WTC11 (cell line): ENCODE measurements around the gene PGS1. TPM values are rescaled to one million over a fixed set of nuclear protein-coding genes. Genes with fewer than 3 reads are reported as not detected.

ENCODE experiments used
- ATAC-seq: fragments of 200-7000 bp; cut with Tn5 transposase; 2 replicates; pipeline ENCODE4 v1.10.0; 2021; ENCODE audit warnings: mild to moderate bottlenecking, moderate library complexity
- CTCF ChIA-PET: fragments of 300-600 bp; sonication (Branson Sonifier 250); formaldehyde crosslinking; loops from one replicate; lab custom pipeline; 2021; ENCODE audit warnings: antibody characterized with exemption; lab: Charles Lee
- POLR2A ChIA-PET: fragments of 350-600 bp; sonication (Branson Sonifier 250); formaldehyde crosslinking; loops from one replicate; lab custom pipeline; 2021; ENCODE audit warnings: antibody characterized with exemption; lab: Charles Lee
- DNase-seq: peaks from one replicate; pipeline ENCODE4 v3.0.0; 2021; ENCODE audit warnings: low spot score
- H3K27ac Mint-ChIP-seq: 2 replicates; pipeline ENCODE4 v1.8.0; 2021; ENCODE audit warnings: mixed read lengths
- H3K27me3 Mint-ChIP-seq: 2 replicates; pipeline ENCODE4 v1.8.0; 2021; ENCODE audit warnings: low read depth, mild to moderate bottlenecking, moderate library complexity, mixed read lengths
- H3K36me3 Mint-ChIP-seq: 2 replicates; pipeline ENCODE4 v1.8.0; 2021; ENCODE audit warnings: mixed read lengths
- H3K4me1 Mint-ChIP-seq: 2 replicates; pipeline ENCODE4 v1.8.0; 2022; ENCODE audit warnings: mixed read lengths
- H3K4me3 Mint-ChIP-seq: 2 replicates; pipeline ENCODE4 v1.8.0; 2021; ENCODE audit warnings: mild to moderate bottlenecking, moderate library complexity, mixed read lengths
- H3K9me3 Mint-ChIP-seq: 2 replicates; pipeline ENCODE4 v1.8.0; 2021; ENCODE audit warnings: mixed read lengths
- CBFB ChIP-seq: sonication (generic); formaldehyde crosslinking; IDR thresholded peaks from 2 replicates; pipeline ENCODE4 v1.8.1; 2022; ENCODE audit warnings: mild to moderate bottlenecking, low read depth, missing genetic modification reagents
- CREM ChIP-seq: sonication (generic); formaldehyde crosslinking; IDR thresholded peaks from 2 replicates; pipeline ENCODE4 v1.8.1; 2022; ENCODE audit warnings: mild to moderate bottlenecking, missing genetic modification reagents, moderate library complexity
- ETV6 ChIP-seq: sonication (generic); formaldehyde crosslinking; IDR thresholded peaks from 2 replicates; pipeline ENCODE4 v1.8.1; 2022; ENCODE audit warnings: mild to moderate bottlenecking, missing genetic modification reagents
- GABPB1 ChIP-seq: sonication (generic); formaldehyde crosslinking; IDR thresholded peaks from 2 replicates; pipeline ENCODE4 v1.8.1; 2023; ENCODE audit warnings: mild to moderate bottlenecking, missing genetic modification reagents
- GRHL2 ChIP-seq: fragments of 250-450 bp; sonication (Bioruptor Pico); IDR thresholded peaks from 2 replicates; pipeline ENCODE4 v1.8.0; 2022; ENCODE audit warnings: mild to moderate bottlenecking, moderate library complexity; ENCODE audit not compliant: insufficient replicate concordance, severe bottlenecking
- KAT7 ChIP-seq: sonication (generic); formaldehyde crosslinking; IDR thresholded peaks from 2 replicates; pipeline ENCODE4 v1.8.1; 2023; ENCODE audit warnings: missing genetic modification reagents, mild to moderate bottlenecking, borderline replicate concordance
- TEAD1 ChIP-seq: sonication (generic); formaldehyde crosslinking; IDR thresholded peaks from 2 replicates; pipeline ENCODE4 v1.8.0; 2022; ENCODE audit warnings: mild to moderate bottlenecking, missing genetic modification reagents
- total RNA-seq: library from RNA; stranded (reverse); gene quantifications from 3 replicates; pipeline ENCODE4 v1.2.3, GENCODE V29; 2021
- TF ChIP-seq, protein P1 (sequence below): sonication (generic); formaldehyde crosslinking; IDR thresholded peaks from 2 replicates; pipeline ENCODE4 v1.8.1; 2022; ENCODE audit warnings: low read depth, mild to moderate bottlenecking, moderate library complexity, missing genetic modification reagents, borderline replicate concordance
- TF ChIP-seq, protein P2 (sequence below): fragments of 200-600 bp; IDR thresholded peaks from 2 replicates; pipeline ENCODE4 v1.8.0; 2022; ENCODE audit warnings: antibody characterized with exemption
- TF ChIP-seq, protein P3 (sequence below): sonication (generic); formaldehyde crosslinking; IDR thresholded peaks from 2 replicates; pipeline ENCODE4 v1.8.0; 2022; ENCODE audit warnings: mild to moderate bottlenecking, missing genetic modification reagents
- TF ChIP-seq, protein P4 (sequence below): sonication (generic); formaldehyde crosslinking; IDR thresholded peaks from 2 replicates; pipeline ENCODE4 v1.8.0; 2022; ENCODE audit warnings: mild to moderate bottlenecking, missing genetic modification reagents

The PGS1 gene
- total RNA-seq, 1 experiment from 2014 or later = 51.4 TPM

DNA sequence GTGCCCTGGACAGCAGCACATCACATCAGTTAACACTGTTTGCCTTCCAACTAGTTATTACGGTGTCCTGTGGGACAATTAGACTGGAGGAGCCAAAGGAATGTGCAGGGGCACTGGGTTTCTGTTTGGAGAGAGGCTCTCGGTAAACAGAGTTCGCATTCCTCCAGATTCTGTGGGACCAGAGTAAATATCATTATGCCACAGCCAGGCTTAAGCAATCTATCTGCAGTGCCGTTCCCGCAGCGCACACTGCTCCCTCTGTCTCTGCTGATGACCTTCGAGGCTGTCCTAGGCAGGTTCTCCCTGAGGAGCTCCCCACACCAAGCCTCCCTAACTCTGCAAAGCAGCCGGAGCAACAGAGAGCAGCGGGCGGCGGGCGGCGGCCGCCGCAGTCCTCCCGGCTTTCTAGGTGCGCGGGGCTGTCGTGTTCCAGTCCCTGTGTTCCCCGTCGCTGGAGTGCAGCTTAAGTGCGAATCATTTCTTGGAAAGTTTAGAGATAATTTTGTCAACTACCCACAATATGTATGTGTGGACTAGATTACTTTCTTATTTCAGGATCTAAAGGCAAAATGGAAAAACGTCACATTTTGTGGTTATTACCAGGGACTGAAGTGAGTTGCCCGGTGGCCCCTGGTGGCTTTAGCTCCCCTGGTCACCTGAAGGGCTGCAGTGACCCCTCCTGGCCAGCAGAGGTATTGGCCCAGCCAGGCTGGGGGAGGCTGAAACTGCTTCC, 43.3 kb downstream of the PGS1 start:
- ATAC-seq = peak; percentile 84

DNA sequence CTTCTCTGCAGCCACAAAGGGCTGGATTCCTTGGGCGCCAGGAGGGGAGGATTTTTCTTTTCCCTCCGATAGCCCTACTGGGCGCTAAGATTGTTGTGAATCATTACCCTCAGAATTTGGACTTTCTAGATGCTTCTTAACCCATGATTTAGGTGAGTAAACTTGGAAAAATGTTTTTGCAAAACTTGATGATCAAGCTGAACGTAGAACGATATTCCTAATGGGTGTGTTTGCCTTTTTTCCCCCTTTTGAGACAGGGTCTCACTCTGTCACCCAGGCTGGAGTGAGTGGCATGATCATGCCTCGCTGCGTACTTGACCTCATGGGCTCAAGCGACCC, 43.8 kb downstream of the PGS1 start:
- no peak for DNase-seq
- ATAC-seq = no peak
- TF ChIP-seq TEAD1 (CRISPR knock-in tag) = 0 out of 2 replicates have a peak, but pooled peaks have one; percentile 26
- no peak for TF ChIP-seq CBFB (CRISPR knock-in tag)
- TF ChIP-seq, all 79 proteins: peak for 1
- Mint-ChIP-seq H3K4me3 (no peak overlapping the region), H3K36me3 (peaks cover 45% of the 10 kb centered on the region), H3K9me3 (no peaks in the 10 kb centered on the region), H3K27me3 (no peaks in the 10 kb centered on the region), H3K27ac (peak overlapping the region; percentile 91), H3K4me1 (peaks cover 17% of the 10 kb centered on the region)
- POLR2A ChIA-PET = interaction anchor here (1.0 to 2.1 kb wide), 2 partner anchors 22 to 61 kb away, joined by 4 to 8 read pairs; no protein-coding TSS in a partner anchor
- CTCF ChIA-PET = interaction anchor here (0.6 to 5.3 kb wide), 35 partner anchors 9 to 280 kb away, joined by 3 to 115 read pairs (median 5); partner anchors contain the start of genes BIRC5, SOCS3 and TK1

More for the DNA sequence above, 43.3 kb downstream of the PGS1 start:
- TF ChIP-seq GABPB1 (CRISPR knock-in tag) (peak; percentile 88), ETV6 (CRISPR knock-in tag) (0 out of 2 replicates have a peak, but pooled peaks have one; percentile 5), CREM (CRISPR knock-in tag) (no peak), GRHL2 (CRISPR knock-in tag) (no peak), TEAD1 (CRISPR knock-in tag) (no peak; the same call in 1 of the 2 replicates)
- TF ChIP-seq, protein P1, sequence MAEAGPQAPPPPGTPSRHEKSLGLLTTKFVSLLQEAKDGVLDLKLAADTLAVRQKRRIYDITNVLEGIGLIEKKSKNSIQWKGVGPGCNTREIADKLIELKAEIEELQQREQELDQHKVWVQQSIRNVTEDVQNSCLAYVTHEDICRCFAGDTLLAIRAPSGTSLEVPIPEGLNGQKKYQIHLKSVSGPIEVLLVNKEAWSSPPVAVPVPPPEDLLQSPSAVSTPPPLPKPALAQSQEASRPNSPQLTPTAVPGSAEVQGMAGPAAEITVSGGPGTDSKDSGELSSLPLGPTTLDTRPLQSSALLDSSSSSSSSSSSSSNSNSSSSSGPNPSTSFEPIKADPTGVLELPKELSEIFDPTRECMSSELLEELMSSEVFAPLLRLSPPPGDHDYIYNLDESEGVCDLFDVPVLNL (CRISPR knock-in tag) = no peak
- TF ChIP-seq, protein P2, sequence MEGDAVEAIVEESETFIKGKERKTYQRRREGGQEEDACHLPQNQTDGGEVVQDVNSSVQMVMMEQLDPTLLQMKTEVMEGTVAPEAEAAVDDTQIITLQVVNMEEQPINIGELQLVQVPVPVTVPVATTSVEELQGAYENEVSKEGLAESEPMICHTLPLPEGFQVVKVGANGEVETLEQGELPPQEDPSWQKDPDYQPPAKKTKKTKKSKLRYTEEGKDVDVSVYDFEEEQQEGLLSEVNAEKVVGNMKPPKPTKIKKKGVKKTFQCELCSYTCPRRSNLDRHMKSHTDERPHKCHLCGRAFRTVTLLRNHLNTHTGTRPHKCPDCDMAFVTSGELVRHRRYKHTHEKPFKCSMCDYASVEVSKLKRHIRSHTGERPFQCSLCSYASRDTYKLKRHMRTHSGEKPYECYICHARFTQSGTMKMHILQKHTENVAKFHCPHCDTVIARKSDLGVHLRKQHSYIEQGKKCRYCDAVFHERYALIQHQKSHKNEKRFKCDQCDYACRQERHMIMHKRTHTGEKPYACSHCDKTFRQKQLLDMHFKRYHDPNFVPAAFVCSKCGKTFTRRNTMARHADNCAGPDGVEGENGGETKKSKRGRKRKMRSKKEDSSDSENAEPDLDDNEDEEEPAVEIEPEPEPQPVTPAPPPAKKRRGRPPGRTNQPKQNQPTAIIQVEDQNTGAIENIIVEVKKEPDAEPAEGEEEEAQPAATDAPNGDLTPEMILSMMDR = peak; percentile 92
- TF ChIP-seq, protein P3, sequence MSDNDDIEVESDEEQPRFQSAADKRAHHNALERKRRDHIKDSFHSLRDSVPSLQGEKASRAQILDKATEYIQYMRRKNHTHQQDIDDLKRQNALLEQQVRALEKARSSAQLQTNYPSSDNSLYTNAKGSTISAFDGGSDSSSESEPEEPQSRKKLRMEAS (CRISPR knock-in tag) = no peak
- ChIA-PET POLR2A (interaction anchor here (1.0 to 2.1 kb wide), 2 partner anchors 21 to 61 kb away, joined by 4 to 8 read pairs; no protein-coding TSS in a partner anchor), CTCF (interaction anchor here (0.5 to 5.3 kb wide), 41 partner anchors 9 to 280 kb away, joined by 3 to 115 read pairs (median 5); partner anchors contain the start of genes BIRC5, SOCS3 and TK1)
- H3K36me3 Mint-ChIP-seq = peaks cover 40% of the 10 kb centered on the region
- H3K9me3 Mint-ChIP-seq = no peaks in the 10 kb centered on the region
- H3K4me1 Mint-ChIP-seq = peaks cover 17% of the 10 kb centered on the region
- H3K4me3 Mint-ChIP-seq = no peak overlapping the region
- H3K27me3 Mint-ChIP-seq = no peaks in the 10 kb centered on the region
- peak; percentile 91 for DNase-seq
- peak overlapping the region; percentile 91 for H3K27ac Mint-ChIP-seq

- peak overlapping the region; percentile 97 for H3K27ac Mint-ChIP-seq
Observed at GRCh38 chr17:78422872-78423588, 44.6 kb downstream of the PGS1 start.

More at GRCh38 chr17:78422872-78423588, 44.6 kb downstream of the PGS1 start:
- ChIA-PET CTCF (interaction anchor here (1.1 to 5.3 kb wide), 12 partner anchors 8 to 248 kb away, joined by 3 to 115 read pairs (median 10); partner anchors contain the start of gene SOCS3), POLR2A (interaction anchor here (2.1 kb wide), 1 partner anchor 62 kb away, joined by 8 read pairs; no protein-coding TSS in a partner anchor)
- Mint-ChIP-seq H3K36me3 (peaks cover 47% of the 10 kb centered on the region), H3K4me3 (no peak overlapping the region), H3K27me3 (no peaks in the 10 kb centered on the region), H3K9me3 (no peaks in the 10 kb centered on the region), H3K4me1 (peaks cover 17% of the 10 kb centered on the region)
- DNase-seq = no peak
- TF ChIP-seq KAT7 (CRISPR knock-in tag) = no peak
- TF ChIP-seq, protein P4, sequence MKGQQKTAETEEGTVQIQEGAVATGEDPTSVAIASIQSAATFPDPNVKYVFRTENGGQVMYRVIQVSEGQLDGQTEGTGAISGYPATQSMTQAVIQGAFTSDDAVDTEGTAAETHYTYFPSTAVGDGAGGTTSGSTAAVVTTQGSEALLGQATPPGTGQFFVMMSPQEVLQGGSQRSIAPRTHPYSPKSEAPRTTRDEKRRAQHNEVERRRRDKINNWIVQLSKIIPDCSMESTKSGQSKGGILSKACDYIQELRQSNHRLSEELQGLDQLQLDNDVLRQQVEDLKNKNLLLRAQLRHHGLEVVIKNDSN (CRISPR knock-in tag) = no peak
- no peak for ATAC-seq
